ENCODE results near the gene KMT5B.

Gene KMT5B

DNA sequence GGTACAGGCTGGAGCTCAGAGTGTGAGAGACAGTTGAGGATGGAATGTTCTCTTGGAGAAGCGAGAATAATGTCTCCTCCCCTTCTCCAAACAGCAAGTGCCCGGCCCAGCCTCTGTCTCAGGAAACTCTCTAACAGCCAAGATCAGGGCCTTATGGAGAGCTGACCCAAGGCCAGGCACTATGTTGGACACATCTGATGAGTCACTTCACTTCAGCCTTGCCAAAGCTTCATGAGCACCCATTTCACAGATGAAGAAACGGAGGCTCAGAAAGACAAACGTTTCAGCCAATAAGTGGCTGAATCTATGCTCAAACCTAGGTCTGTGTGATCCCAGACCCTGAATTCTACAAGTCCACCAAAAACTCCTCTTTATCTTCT is 69.8 kb downstream of the KMT5B start:
- no peak for DNase-seq (ENCODE audit: low read depth)

DNA sequence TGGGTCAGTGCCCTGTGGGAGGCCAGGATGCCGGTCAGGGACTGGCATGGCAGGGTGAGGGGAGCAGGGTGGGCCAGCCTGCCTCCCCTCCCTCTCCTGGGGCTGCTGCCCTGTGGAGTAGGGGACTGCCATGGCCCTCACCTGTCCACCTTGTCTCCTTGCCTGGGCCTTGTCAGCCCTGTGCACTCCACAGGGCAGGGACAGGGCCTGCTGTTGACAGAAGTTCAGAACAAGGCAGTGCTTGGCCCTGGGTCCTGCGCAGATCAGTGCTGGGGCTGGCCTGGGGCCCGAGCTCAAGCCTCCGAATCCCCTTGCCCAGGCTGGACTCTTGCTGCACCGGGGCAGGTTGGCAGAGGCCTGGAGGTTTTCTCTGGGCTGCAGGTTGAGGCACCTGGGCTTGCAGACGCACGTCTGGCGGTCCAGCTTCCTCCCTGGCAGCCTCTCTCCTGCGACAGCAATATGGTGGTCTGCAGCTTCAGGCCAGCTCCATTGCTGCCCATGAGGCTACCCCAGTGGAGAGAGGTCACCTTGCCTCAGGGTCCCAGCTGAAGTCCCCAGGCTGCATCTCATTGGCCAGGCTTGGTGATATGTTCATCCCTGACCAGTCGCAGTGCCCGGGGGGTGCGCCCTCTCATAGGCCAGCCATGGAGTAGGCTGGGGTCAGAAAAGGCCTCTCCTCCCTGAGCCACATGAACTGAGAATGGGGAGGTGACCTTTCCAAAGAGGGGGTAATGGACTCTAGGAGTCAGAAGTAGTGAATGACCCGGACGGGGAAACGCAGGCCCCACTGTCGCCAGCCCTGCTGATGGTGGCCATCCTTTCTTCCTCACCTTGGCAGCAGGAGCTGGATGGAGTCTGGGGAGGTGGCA is 70.4 kb downstream of the KMT5B start:
- no peak for DNase-seq (ENCODE audit: low read depth)

DNA sequence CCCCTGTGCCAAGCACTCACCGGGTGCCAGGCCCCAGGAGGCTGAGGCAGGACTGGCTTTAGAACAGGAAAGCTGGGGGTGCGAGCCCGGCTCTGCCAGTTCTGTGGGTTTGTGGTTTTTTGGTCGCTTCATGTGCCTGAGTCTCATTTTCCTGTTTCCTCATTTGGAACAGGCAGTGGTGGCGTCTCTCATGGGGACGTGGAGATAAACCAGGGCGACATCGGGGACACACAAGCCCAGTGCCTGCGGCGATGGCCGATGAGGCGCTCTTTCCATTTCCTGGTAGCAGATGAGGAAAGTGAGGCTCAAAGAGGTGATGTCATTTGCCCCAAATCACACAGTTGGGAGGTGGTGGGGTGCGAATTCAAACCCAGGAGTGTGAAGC is 71.1 kb downstream of the KMT5B start:
- no peak for DNase-seq (ENCODE audit: low read depth)

DNA sequence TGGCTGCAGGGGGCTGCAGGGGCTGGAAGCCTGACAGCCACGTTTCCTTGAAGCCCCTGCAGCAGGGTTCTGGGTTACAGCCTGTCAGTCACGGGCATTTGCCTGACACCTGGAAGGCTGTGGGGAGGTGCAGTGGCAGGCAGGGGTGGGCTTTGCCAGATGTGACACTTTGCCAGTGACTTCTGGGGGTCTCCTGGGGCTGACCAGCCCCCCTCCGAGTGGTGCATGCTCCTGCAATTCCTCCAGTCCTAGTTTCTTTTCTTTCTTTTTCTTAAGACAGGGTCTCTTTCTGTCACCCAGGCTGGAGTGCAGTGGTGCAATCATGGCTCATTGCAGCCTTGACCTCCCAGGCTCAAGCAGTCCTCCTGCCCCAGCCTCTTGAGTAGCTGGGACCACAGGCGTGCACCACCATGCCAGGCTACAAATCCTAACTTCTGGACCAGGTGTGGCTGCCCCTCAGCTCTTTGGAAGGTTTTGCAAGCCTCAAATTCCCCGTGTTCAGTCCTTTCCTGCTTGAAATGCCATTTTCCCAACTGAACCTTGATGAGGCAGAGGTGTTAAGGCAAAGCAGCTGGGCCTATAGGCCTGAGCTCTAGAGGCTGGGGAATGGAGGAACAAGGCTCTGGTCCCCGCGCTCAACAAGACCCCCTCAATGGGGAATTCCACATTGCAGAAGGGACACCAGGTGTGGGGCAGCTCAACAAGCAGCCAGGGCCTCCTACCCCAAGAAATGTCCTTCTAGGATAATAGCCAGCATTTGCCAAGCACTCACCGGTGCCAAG is 71.7 kb downstream of the KMT5B start:
- DNase-seq (ENCODE audit: low read depth): no peak

DNA sequence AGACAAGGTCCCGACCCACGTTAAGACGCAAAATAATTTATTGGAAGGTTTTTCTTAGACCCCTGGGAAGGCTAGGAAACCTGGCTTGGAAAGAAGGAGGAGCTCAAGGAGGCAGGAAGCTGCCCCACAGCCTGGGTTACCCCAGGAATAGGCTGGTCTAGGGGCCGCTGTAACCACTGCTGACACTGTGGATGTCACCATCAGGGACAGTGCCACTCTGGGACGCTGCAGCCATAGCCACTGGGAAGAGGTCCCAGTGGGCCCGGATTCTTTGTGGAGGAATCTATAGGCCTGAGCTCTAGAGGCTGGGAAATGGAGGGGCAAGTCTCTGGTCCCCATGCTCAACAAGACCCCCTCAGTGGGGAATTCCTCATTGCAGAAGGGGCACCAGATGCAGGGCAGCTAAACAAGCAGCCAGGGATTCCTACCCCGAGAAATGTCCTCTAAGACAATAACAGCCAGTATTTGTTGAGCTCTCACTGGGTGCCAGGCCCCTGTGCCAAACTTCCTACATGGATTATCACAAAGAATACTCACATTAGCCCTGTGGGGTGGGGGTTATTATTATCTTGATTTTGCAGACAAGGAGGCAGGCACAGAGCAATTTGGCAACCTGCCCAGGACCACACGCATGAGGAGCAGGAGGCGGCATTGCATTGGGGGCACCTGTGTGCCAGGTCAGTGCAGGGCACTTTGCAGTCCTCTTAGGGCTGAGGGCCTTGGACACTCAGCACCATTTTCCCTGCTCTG is 72.4 kb downstream of the KMT5B start:
- DNase-seq (ENCODE audit: low read depth): no peak

DNA sequence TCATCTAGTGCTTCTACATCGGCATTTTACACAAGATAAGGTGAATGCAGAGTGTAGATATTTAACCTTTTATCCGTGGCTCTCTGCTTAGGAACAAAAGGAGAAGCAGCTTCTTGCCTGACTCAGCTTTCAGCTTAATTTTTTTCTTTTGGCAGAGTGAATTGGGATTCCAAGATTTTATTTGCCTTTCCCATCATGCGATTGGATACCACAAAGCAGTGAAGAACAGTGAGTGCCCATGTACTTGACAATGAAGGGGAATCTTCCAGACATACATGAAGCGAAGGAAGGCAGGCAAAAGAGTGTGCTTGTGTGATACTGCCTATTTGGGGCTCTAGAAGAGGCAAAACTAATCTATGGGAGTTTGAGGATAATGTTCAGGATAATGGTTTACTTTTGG is 74.9 kb downstream of the KMT5B start:
- DNase-seq (ENCODE audit: low read depth): no peak

DNA sequence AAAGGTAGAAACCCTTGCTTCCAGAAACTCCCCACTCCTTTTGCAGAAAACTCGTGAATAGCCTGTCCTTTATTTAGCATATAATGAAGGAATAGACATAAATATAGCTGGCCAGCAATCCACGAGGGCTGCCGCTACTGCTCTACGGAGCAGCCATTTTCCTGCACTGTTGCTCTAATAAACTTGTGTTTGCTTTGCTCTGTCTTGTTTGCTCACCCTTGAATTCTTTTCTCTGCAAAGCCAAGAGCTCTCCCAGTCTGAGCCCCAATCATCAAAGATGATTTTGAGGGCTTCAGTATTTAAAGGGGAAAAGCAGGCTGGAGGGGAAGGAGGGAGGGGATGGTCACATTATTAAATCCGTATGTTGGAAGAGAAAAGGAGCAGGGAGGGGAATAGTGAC is 75.3 kb downstream of the KMT5B start:
- no peak for DNase-seq (ENCODE audit: low read depth)

DNA sequence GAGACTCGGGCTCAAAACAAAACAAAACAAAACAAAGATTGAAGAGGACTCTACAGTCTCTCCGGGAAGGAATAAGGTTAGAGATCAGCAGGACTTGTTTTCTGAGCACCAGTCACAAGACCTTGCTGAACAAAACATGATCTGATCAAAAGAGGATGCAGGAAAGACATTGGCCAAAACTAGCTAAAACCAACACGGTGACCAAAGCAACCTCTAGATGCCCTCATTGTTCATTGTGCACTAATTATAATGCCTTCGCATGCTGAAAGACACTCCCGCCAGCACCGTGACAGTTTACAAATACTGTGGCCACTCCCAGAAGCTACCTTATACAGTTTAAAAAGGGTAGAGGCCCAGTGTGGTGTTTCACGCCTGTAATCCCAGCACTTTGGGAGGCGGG is 76.2 kb downstream of the KMT5B start:
- DNase-seq (ENCODE audit: low read depth): no peak

DNA sequence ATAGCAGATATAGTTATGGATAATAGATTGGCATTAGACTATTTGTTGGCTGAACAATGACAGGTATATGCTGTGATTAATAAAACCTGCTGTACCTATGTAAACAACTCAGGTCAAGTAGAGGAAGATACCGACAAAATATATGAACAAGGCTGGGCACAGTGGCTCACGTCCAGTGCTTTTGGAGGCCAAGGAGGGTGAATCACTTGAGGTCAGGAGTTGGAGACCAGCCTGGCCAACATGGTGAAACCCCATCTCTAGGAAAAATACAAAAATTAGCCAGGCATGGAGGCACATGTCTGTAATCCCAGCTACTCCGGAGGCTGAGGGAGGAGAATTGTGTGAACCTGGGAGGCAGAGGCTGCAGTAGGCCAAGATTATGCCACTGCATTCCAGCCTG is 77.9 kb downstream of the KMT5B start:
- no peak for DNase-seq (ENCODE audit: low read depth)

DNA sequence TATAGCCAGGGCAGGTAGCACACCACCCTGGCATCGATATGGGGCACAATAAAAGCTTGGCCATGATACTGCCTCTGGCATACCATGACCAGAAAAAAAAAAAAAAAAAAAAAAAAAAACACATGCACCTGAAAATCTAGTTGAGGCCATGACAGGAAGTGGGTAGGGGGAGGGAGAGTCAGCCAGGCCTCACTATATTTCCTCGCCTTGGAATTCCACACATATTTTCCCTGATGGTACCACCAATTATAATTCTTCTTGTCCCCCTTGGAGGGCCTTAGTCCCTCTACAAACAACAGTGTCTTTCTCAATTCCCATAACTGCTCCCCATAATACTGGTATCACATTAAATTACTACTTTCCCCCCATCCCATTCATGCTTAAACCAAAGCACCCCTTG is 79.3 kb downstream of the KMT5B start:
- no peak for DNase-seq (ENCODE audit: low read depth)

DNA sequence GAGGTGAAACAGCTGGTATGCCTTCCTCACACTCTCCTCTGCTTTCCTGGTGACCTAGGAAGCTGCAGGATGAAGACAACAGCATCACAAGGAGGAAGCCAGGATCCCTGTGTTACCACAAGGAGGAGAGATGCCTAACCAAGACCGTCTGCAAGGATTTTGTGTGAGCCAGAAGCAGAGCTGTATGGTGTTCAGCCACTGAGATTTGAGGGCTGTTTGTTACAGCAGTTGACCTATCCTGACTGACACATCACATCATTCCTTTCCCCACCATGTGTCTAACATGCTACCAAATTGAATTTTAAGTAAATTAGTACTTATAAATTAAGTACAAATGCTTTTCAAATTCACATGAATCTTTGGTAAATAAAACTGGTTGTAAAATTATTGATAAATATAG is 83.0 kb downstream of the KMT5B start:
- no peak for DNase-seq (ENCODE audit: low read depth)

DNA sequence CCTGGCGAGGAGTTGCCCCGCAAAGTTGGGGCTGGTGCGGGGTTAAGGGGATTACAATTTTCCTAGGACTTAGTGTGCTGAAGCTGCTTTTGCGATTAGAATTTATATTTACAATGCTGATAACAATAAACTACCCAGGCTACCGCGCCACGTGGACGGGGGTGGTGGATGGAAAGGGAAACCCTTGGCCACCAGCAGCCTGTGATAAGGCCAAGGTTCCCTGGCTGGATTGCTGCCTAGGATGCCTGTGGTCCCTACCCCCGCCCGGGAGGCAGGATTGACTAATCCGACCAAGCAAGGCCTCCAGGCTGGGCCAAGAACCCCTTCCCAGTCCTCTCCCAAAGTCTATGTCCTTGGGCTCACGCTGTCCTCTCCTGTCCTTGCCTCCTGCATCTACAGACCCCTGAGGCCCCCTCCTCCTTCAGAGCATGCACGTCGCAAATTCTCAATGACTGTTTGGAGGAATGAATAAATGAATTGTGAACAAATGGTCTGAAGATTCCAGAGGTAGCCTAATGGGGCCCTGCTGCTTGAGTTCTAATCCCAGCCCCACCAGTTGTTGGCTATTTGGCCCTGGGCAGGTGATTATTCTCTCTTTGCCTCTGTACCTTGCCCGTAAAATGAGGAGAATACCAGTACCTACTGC is 84.3 kb downstream of the KMT5B start:
- no peak for DNase-seq (ENCODE audit: low read depth)

DNA sequence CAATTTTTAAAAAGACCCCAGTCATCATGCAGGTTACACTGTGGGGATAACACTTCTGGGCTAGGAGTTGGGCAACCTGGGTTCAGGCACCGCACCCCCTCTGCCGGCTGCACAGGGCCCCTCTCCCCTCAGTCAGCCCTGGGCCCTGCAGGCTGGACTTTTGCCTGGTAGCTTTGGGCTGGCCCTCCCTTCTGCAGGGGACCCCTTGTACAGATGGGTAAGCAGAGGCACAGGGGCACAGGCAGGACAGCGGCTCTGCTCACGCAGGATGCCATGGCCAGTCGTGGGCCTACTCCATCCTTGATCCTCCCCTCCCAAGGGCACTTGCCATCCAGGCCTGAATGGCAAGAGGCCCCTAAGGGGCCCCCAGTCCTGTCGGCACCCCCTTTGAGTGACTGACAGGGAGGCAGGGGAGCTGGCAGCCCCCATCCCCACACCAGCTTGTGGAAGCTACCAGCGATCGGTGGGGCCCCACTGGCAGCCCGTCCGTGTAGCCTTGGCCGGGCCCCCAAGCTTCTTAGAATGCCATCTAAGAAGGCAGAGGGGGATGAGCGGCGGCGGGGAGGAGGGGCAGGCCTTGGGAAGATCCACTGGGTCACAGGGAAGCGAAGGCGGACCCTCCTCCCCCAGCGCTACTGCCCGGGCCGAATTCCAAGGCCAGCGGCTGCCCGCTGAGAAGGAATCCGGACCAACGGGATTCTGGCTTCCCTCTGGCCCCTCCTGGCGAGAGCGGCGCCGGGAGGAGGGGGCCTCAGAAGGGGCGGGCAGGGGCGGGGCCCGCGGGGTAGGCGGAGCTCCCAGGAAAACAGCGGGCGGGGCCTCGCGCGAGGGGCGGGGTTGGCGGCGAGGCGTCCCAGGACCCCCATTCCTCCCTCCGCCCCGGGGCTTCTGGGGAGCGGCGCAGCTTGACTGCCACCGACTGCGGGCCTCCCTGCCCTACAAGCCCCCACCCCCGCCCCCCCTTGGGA is 85.1 kb downstream of the KMT5B start:
- DNase-seq (ENCODE audit: low read depth): no peak

DNA sequence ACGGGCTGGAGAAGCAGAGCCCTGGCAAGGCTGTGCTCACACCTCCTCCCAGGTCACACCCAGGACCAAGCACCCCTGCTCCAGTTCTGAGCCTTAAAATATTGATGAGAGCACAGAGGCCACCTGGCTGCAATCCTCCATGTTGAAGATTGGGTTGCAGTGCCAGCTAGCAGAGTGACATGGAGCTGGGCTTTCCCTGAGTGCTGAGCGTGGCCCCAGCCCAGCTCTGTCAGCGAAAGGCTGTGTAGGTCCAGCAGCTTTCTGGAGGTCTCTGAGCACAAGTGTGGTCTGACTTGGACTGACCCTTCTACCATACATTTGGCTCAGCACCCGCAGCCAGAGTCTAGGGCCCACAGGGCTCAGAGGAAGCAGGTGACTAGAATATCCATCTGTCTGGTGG is 87.9 kb downstream of the KMT5B start:
- DNase-seq (ENCODE audit: low read depth): no peak

DNA sequence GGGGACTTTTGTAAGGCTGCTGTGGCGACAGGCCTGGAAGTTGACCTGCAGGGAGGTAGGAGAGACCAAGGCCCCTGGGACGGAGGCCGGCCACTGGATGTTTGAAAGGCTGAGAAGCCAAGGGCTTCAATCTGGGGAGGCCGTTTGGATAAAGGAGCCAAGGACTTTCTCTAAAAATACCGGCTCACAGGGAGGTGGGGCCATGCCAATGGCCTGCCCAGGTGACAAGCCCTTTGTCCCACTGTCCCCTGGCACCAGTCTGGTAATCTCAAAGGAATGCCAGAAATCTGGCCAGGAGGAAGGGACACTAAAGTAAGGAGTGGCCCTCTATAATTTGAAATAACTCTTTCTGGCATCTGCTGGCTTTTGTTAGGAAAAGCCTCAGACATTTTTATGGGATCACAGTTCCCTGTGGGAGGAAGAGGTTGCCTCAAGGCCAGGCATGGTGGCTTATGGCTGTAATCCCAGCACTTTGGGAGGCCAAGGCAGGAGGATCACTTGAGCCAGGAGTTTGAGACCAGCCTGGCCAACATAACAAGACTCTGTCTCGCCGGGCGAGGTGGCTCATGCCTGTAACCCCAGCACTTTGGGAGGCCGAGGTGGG is 90.1 kb downstream of the KMT5B start:
- no peak for DNase-seq (ENCODE audit: low read depth)

DNA sequence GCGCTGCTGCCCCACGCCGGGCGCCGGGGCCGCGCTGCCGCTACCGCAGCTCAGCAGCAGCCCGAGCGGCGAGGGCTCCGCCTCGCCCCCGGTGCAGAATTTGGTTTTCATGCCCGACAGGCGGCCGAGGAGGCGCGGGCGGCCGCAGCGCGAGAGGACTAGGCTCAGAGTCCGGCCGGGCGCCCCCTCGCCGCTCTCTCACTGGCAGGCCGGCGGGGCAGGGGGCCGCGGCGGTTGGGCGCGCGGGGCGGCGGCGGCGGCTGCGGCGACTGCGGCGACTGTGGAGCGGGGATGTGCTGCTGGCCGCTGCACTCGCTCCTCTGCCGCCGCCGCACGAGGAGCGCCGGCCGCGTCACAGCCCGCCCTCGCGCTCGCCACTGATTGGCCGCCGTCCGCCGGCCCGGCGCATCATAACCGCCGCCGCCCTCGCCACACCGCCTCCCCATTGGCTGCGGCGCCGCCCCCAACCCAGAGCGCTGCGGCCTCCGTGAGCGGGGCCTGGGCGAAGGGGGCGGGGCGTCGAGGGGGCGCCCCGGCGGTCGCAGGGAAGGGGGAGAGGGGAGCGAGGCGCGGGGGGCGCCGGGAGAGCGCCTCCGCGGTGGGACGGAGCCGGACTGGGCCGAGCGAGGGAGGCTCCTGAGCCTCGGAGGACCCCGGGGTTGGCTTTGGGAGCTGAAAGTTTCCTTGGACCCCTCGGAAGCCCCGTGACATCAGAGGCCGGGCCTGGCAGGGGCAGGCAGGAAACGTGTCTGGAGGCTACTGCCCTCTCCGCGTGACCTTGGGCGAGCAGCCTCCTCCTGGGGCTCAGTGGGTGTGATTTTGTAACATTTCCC is 91.8 kb downstream of the KMT5B start, which contains the start of gene CHKA:
Gene CHKA (minus strand): TSS at position 322 of the 833 bp plus-strand sequence. CDS start 211 bp downstream, at position 111.
- DNase-seq (ENCODE audit: low read depth): peak; percentile 61

DNA sequence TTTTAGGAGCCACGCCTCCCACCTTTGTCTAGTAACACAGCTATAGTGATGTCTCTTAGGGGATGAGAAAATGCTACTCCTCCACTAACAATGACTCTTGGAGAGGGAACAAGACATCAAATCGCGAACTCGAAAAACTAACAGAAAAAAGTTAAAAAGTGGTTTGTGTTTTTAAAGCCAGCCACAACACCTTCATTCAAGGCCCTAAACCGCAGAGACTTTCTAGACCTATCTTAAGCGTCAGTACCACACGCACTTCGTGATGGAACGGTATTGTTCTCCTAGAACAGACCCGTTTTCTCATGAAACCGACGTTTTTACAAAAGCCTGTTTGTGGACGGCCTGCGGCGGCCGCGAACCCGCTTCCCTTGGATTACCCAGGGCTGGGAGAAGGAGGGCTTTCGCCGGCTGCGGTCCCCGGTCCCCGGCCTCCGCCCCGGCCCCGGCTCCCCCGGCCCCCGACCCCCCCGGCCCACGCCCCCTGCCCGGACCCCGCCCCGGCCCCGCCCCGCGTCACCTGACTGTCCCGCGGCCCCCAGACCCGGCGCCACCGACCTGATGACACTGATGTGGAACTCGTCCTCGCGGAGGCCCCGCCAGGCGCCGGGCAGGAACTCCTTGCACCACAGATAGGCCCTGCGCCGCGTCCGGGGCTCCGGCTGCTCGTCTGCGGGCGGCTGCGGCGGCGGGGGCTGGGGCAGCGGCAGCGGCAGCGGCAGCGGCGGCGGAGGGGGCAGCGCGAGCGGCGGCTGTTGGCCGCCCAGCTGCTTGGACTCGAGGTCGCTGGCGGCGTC is 92.6 kb downstream of the KMT5B start:
- DNase-seq (ENCODE audit: low read depth): no peak

DNA sequence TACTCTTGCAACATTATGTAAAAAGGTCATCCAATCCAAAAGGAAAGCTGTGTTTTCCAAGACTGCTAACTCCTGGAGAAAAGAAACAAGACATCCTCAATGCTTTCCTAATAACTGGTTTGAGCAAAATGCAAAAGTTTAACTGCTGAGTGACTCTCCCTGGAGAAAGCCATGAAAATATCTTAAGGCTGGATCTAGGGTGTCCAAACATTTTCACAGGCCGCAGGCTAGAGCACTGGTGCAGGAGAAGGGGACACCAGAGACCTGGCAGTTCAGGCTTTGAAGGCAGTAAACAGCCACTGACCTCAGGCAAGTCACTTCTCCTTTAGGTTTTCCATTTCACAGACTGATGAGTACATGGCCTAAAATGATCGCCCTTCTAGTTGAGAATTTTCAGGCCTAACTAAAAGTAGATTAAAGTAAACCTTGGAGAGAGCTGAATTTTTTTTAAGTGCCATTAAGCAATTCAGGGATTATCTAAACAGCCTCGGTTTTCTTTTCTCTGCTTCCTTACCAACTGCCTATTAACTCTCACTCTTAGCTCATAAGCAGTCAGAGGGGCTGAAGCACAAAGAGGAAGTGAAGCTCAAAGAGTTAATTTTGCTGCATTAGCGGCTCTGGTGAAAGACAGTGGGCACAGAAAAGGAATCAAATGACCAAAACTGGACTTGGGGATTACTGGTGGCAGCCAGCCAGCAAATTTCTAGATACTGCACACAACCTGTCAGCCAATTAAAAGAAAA is 94.2 kb downstream of the KMT5B start:
- DNase-seq (ENCODE audit: low read depth): no peak
